PFSK-1 (cell line): Measurements from ENCODE around the gene SSNA1.

ENCODE experiments used
- FOXP2 ChIP-seq: optimal IDR thresholded peaks from 2 replicates; pipeline ENCODE3; 2011; ENCODE audit warnings: borderline replicate concordance, control low read depth, inconsistent platforms; ENCODE audit not compliant: insufficient read depth; ENCODE audit errors: extremely low read length, extremely low read depth
- POLR2AphosphoS5 ChIP-seq: IDR thresholded peaks from 2 replicates; pipeline ENCODE4 v1.6.1; 2012; ENCODE audit warnings: low read depth, mild to moderate bottlenecking, control low read depth, low read length, moderate library complexity
- SIN3A ChIP-seq: IDR thresholded peaks from 2 replicates; pipeline ENCODE4 v1.6.1; 2012; ENCODE audit warnings: mild to moderate bottlenecking, low read length, moderate library complexity, borderline replicate concordance; ENCODE audit not compliant: insufficient read depth
- TAF1 ChIP-seq: IDR thresholded peaks from 2 replicates; pipeline ENCODE4 v1.6.1; 2012; ENCODE audit warnings: low read length, control low read depth, borderline replicate concordance; ENCODE audit not compliant: insufficient read depth
- TF ChIP-seq, protein P1 (sequence below), 2 experiments: IDR thresholded peaks; 2 replicates each; pipeline versions ENCODE4 v1.6.1 to v1.8.0; 2011 to 2012; ENCODE audit warnings: low read depth in 2 of 2, low read length in 2 of 2, control low read depth in 1 of 2, inconsistent platforms in 1 of 2, mild to moderate bottlenecking in 1 of 2, moderate library complexity in 1 of 2; ENCODE audit not compliant: insufficient read depth in 1 of 2

The SSNA1 gene

DNA sequence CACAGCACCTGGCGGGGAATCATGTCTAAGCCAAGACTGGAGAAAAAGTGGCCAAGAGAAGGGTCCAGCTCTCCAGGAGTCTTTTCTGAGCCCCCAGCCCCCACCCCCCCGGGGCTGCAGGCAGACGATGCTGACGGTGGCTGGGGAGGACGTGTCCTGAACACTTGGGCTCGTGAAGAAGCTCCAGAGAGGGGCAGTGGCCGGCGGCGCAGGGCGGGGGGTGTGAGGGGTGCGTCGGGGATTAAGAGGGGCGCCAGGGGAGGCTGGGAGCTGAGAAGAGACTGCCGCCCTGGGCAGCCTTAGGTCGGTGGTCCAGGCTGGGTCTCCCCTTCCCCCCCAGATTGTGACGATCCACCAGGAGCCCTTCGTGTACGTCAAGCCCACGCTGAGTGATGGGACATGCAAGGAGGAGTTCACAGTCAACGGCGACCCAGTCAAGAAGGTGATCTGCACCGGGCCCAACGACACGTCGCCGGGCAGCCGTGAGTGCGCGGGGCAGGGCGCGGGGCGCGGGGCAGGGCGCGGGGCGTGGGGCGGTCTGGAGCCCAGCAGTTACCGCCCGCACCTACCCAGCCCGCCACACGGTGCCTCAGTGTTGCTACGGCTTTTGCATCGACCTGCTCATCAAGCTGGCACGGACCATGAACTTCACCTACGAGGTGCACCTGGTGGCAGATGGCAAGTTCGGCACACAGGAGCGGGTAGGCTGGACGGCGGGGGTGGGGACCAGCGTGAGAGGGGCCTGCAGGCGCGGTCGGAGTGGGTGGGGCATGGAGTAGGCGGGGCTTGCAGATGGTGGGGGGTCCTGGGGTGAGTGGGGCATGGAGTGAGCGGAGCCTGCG is 27.5 kb upstream of the SSNA1 start:
- no peak for TF ChIP-seq SIN3A
- no peak for TF ChIP-seq TAF1
- TF ChIP-seq, protein P1, sequence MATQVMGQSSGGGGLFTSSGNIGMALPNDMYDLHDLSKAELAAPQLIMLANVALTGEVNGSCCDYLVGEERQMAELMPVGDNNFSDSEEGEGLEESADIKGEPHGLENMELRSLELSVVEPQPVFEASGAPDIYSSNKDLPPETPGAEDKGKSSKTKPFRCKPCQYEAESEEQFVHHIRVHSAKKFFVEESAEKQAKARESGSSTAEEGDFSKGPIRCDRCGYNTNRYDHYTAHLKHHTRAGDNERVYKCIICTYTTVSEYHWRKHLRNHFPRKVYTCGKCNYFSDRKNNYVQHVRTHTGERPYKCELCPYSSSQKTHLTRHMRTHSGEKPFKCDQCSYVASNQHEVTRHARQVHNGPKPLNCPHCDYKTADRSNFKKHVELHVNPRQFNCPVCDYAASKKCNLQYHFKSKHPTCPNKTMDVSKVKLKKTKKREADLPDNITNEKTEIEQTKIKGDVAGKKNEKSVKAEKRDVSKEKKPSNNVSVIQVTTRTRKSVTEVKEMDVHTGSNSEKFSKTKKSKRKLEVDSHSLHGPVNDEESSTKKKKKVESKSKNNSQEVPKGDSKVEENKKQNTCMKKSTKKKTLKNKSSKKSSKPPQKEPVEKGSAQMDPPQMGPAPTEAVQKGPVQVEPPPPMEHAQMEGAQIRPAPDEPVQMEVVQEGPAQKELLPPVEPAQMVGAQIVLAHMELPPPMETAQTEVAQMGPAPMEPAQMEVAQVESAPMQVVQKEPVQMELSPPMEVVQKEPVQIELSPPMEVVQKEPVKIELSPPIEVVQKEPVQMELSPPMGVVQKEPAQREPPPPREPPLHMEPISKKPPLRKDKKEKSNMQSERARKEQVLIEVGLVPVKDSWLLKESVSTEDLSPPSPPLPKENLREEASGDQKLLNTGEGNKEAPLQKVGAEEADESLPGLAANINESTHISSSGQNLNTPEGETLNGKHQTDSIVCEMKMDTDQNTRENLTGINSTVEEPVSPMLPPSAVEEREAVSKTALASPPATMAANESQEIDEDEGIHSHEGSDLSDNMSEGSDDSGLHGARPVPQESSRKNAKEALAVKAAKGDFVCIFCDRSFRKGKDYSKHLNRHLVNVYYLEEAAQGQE (IDR thresholded peaks at IDR 0.05; ENCODE audit: insufficient read depth in 1 of 2, low read depth in 2 of 2, low read length in 2 of 2): no peak
- TF ChIP-seq FOXP2: no peak
- TF ChIP-seq POLR2AphosphoS5: no peak

DNA sequence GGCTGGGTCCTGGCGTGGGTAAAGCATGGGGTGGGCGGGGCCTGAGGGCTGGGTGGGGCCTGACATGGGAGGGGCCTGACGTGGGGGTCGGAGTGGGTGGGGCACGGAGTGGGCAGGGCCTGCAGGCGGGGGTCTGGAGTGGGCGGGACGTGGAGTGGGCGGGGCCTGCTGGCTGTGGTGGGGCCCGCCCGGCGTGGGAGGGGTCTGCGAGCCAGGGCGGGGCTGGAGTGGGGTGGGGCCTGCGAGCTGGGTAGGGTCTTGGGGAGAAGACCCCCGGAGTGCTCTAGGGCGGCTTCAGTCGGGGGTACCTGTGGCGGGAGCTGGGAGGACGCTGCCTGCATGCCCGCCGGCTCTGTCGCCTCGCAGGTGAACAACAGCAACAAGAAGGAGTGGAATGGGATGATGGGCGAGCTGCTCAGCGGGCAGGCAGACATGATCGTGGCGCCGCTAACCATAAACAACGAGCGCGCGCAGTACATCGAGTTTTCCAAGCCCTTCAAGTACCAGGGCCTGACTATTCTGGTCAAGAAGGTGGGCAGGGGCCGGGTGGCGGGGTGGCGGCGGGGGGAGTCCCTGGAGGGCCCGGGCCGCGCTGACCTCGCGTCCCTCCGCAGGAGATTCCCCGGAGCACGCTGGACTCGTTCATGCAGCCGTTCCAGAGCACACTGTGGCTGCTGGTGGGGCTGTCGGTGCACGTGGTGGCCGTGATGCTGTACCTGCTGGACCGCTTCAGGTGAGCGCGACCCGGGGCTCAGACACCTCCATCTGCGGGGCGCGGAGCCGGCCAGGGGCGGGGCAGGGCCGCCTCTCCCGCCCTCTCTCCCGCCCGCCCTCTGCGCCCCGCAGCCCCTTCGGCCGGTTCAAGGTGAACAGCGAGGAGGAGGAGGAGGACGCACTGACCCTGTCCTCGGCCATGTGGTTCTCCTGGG is 26.7 kb upstream of the SSNA1 start:
- TF ChIP-seq POLR2AphosphoS5 (no peak), FOXP2 (no peak), TAF1 (no peak), SIN3A (no peak)
- TF ChIP-seq, protein P1 (IDR thresholded peaks at IDR 0.05; ENCODE audit: insufficient read depth in 1 of 2, low read depth in 2 of 2, low read length in 2 of 2): no peak

DNA sequence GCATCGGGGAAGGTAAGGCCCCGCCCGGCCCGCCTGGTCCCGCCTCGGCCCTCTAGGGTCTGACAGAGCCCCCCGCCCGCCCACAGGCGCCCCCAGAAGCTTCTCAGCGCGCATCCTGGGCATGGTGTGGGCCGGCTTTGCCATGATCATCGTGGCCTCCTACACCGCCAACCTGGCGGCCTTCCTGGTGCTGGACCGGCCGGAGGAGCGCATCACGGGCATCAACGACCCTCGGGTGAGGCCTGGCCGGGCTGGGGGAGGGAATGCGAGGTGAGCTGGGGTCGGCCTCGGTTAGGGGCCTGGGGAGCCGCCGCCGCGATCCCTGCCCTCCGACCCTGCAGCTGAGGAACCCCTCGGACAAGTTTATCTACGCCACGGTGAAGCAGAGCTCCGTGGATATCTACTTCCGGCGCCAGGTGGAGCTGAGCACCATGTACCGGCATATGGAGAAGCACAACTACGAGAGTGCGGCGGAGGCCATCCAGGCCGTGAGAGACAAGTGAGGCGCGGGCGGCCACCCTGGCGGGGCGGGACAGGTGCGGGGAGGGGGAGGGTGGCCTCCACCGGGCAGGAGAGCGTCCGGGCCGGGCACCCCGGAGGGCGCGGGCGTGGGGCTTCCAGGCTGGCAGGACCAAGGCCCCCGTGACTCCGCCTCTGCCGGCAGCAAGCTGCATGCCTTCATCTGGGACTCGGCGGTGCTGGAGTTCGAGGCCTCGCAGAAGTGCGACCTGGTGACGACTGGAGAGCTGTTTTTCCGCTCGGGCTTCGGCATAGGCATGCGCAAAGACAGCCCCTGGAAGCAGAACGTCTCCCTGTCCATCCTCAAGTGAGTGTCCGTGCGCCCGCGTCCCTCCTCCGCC is 25.7 kb upstream of the SSNA1 start:
- TF ChIP-seq TAF1 (no peak), SIN3A (no peak), FOXP2 (no peak), POLR2AphosphoS5 (no peak)
- TF ChIP-seq, protein P1 (IDR thresholded peaks at IDR 0.05; ENCODE audit: insufficient read depth in 1 of 2, low read depth in 2 of 2, low read length in 2 of 2): no peak

DNA sequence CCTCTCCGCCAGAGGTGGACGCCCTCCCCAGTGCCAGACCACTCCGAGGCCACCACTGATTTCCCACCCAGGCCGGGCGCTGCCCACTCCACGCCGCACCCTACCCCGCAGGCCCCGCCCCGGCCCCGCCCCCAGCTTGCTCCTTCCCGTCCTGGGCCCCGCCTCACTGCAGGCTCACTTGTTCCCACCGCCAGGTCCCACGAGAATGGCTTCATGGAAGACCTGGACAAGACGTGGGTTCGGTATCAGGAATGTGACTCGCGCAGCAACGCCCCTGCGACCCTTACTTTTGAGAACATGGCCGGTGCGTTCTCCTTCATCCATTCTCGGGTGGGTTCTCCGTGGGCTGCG is 25.1 kb upstream of the SSNA1 start:
- TF ChIP-seq FOXP2: no peak
- no peak for TF ChIP-seq TAF1
- no peak for TF ChIP-seq SIN3A
- TF ChIP-seq, protein P1 (IDR thresholded peaks at IDR 0.05; ENCODE audit: insufficient read depth in 1 of 2, low read depth in 2 of 2, low read length in 2 of 2): no peak
- TF ChIP-seq POLR2AphosphoS5: no peak
